ENCODE measurements around the gene SBK3. TPM values are rescaled to one million over a fixed set of nuclear protein-coding genes. Genes with fewer than 3 reads are reported as not detected.

Gene SBK3
- total RNA-seq, 1 experiment from 2014 or later: 1.2 TPM

DNA sequence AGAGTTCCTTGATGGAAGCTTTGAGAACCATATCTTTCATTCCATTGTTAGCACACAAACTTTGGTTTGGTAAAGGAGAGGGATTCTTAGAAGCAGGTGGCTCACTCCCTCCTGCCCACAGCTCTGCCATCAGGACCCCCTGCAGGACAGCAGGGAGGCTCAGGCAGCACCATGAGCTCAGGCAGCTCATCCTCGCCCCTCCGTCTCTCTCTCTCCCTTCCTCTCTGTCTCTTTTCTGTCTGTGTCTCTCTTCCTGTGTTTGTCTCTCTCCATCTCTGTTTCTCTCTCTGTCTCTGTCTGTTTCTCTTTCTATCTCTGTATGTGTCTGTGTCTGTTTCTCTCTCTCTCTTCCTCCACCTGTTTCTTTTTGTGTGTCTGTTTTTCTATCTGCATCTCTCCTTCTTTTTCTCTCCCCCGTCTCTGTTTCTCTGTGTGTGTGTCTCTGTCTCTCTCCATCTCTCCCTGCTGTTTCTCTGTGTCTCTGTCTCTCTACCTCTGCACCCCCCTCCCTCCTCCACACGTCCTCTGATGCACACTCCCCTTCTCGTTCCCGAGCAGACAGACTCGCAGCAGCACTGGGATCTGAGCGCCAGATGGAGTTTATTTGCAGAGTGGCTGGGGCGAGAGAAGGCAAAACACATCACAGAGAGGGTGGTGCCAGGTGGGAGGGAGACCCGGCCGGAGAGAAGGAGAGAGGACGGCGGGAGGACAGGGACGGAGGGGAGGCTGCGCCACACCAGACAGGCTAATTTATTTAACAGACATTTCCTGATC is 17.1 kb downstream of the SBK3 start:
- DNase-seq (ENCODE audit: low read depth, low spot score): no peak
- no peak overlapping the region for H3K4me3 ChIP-seq (replicated peaks in 1 of 2; ENCODE audit: low read depth in 1 of 2, low read length in 2 of 2)
- H3K9me3 ChIP-seq (ENCODE audit: control insufficient read depth in 1 of 2, insufficient read depth in 1 of 2, low read depth in 1 of 2, low read length in 2 of 2): peaks cover 0 to 4% of the 10 kb centered on the region in 2 experiments; a peak in 1 of 4 replicates
- no TSS peak for BruUV-seq (replicated peaks)
- RAD21 ChIA-PET (ENCODE audit: low non-redundant PET in 1 of 2, low total read pairs in 2 of 2, uncharacterized antibody in 2 of 2, unreplicated experiment in 2 of 2): no interaction called here
- H3K27ac ChIP-seq (ENCODE audit: low read depth, low read length): no peak overlapping the region
- POLR2A ChIA-PET: no interaction called here
- H3K4me2 ChIP-seq (ENCODE audit: low read length): no peak overlapping the region
- no peaks in the 10 kb centered on the region for H4K20me1 ChIP-seq (ENCODE audit: insufficient read depth)
- H3K36me3 ChIP-seq (ENCODE audit: control insufficient read depth in 1 of 2, insufficient read depth in 2 of 2, low read length in 2 of 2): no peaks in the 10 kb centered on the region
- no peaks in the 10 kb centered on the region for H3K9me2 ChIP-seq (ENCODE audit: insufficient read depth)
- CTCF ChIA-PET: no interaction called here
- H3K4me1 ChIP-seq (ENCODE audit: control insufficient read depth in 1 of 2, insufficient read depth in 2 of 2, low read length in 2 of 2): peaks cover 0 to 4% of the 10 kb centered on the region in 2 experiments; a peak in 1 of 4 replicates
- no peak overlapping the region for H3K9ac ChIP-seq (ENCODE audit: low read length)
- ATAC-seq: no peak
- TF ChIP-seq ZNF274 (IDR thresholded peaks at IDR 0.05; ENCODE audit: low read depth, low read length) (no peak), TCF7L2 (IDR thresholded peaks at IDR 0.05; ENCODE audit: borderline replicate concordance, extremely low read depth, insufficient read depth, insufficient read length) (no peak), ELF1 (IDR thresholded peaks at IDR 0.05; ENCODE audit: borderline replicate concordance, low read depth) (no peak), RAD21 (IDR thresholded peaks at IDR 0.05; ENCODE audit: low read depth) (no peak), FOSL1 (IDR thresholded peaks at IDR 0.05; ENCODE audit: low read depth) (no peak), CEBPB (IDR thresholded peaks at IDR 0.05; ENCODE audit: low read depth) (no peak), POLR2A (IDR thresholded peaks at IDR 0.05; ENCODE audit: borderline replicate concordance, extremely low read depth, insufficient read depth, insufficient read length) (no peak), SP1 (IDR thresholded peaks at IDR 0.05; ENCODE audit: low read depth) (no peak), SRF (IDR thresholded peaks at IDR 0.05; ENCODE audit: low read depth) (no peak), POLR2AphosphoS5 (IDR thresholded peaks at IDR 0.05; ENCODE audit: low read depth, low read length) (no peak), JUND (IDR thresholded peaks at IDR 0.05) (no peak), YY1 (IDR thresholded peaks at IDR 0.05; ENCODE audit: extremely low read depth, insufficient replicate concordance, low read depth, low read length) (no peak)
- TF ChIP-seq, protein P1, sequence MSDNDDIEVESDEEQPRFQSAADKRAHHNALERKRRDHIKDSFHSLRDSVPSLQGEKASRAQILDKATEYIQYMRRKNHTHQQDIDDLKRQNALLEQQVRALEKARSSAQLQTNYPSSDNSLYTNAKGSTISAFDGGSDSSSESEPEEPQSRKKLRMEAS (IDR thresholded peaks at IDR 0.05): no peak
- TF ChIP-seq, protein P2, sequence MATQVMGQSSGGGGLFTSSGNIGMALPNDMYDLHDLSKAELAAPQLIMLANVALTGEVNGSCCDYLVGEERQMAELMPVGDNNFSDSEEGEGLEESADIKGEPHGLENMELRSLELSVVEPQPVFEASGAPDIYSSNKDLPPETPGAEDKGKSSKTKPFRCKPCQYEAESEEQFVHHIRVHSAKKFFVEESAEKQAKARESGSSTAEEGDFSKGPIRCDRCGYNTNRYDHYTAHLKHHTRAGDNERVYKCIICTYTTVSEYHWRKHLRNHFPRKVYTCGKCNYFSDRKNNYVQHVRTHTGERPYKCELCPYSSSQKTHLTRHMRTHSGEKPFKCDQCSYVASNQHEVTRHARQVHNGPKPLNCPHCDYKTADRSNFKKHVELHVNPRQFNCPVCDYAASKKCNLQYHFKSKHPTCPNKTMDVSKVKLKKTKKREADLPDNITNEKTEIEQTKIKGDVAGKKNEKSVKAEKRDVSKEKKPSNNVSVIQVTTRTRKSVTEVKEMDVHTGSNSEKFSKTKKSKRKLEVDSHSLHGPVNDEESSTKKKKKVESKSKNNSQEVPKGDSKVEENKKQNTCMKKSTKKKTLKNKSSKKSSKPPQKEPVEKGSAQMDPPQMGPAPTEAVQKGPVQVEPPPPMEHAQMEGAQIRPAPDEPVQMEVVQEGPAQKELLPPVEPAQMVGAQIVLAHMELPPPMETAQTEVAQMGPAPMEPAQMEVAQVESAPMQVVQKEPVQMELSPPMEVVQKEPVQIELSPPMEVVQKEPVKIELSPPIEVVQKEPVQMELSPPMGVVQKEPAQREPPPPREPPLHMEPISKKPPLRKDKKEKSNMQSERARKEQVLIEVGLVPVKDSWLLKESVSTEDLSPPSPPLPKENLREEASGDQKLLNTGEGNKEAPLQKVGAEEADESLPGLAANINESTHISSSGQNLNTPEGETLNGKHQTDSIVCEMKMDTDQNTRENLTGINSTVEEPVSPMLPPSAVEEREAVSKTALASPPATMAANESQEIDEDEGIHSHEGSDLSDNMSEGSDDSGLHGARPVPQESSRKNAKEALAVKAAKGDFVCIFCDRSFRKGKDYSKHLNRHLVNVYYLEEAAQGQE (IDR thresholded peaks at IDR 0.05; ENCODE audit: low read depth): no peak
- intact Hi-C loops (cut with micrococcal nuclease): no loop called here
- no peaks in the 10 kb centered on the region for H3K27me3 ChIP-seq (ENCODE audit: insufficient read depth, low read length)
- H3K79me2 ChIP-seq (ENCODE audit: insufficient read depth, low read length): no peaks in the 10 kb centered on the region
- H2AFZ ChIP-seq (ENCODE audit: low read depth, low read length, poor library complexity, severe bottlenecking): no peak overlapping the region

Measured in HCT116 (cell line).